SK-MEL-5 (cell line): ENCODE results near the gene LYPLAL1. TPM values are rescaled to one million over a fixed set of nuclear protein-coding genes. Genes with fewer than 3 reads are reported as not detected.

Source experiments
- DNase-seq: peaks from one replicate; pipeline ENCODE4 v3.0.0-alpha.2; 2016; ENCODE audit warnings: low read depth, low spot score
- in situ Hi-C: cut with HindIII; loops from 2 replicates; pipeline ENCODE4 v1.10.0; 2016; ENCODE audit warnings: low sequenced_read_pairs, high pct_unique_total_duplicates, low pct_unique_long_range_greater_than_20kb
- total RNA-seq: library from RNA; depleted of rRNA; stranded (reverse); fragments of >200 nt; shearing (Covaris generic); gene quantifications from 2 replicates; pipeline ENCODE4 v1.2.3, GENCODE V29; 2014

The LYPLAL1 gene
- total RNA-seq, 1 experiment from 2014 or later = 49.6 TPM

GRCh38 chr1:219155135-219155534 lies 18.5 kb upstream of the LYPLAL1 start:
- in situ Hi-C loops = no loop called here
- DNase-seq = no peak

- DNase-seq = no peak
- in situ Hi-C loops = no loop called here
Observed at GRCh38 chr1:219159946-219160645, 13.6 kb upstream of the LYPLAL1 start.

GRCh38 chr1:219160967-219161366 lies 12.7 kb upstream of the LYPLAL1 start:
- no peak for DNase-seq
- in situ Hi-C loops = no loop called here

GRCh38 chr1:219161371-219161770 lies 12.3 kb upstream of the LYPLAL1 start:
- DNase-seq = no peak
- in situ Hi-C loops = no loop called here

GRCh38 chr1:219163401-219163954 lies 10.2 kb upstream of the LYPLAL1 start:
- in situ Hi-C loops = no loop called here
- DNase-seq = no peak

GRCh38 chr1:219171192-219171935 lies 2.3 kb upstream of the LYPLAL1 start:
- in situ Hi-C loops = no loop called here
- no peak for DNase-seq

GRCh38 chr1:219172821-219173220 lies 857 bp upstream of the LYPLAL1 start:
- in situ Hi-C loops = no loop called here

GRCh38 chr1:219173434-219173757 lies 282 bp upstream of the LYPLAL1 start:
- no peak for DNase-seq
- in situ Hi-C loops = no loop called here

More at GRCh38 chr1:219172821-219173220, 857 bp upstream of the LYPLAL1 start:
- DNase-seq = no peak

GRCh38 chr1:219174460-219175211 lies 958 bp downstream of the LYPLAL1 start:
- in situ Hi-C loops = no loop called here
- DNase-seq = peak; percentile 41

GRCh38 chr1:219175212-219175564 lies 1.5 kb downstream of the LYPLAL1 start:
- DNase-seq = no peak
- in situ Hi-C loops = no loop called here

- in situ Hi-C loops = no loop called here
- no peak for DNase-seq
Observed at GRCh38 chr1:219176168-219176567, 2.5 kb downstream of the LYPLAL1 start.

- in situ Hi-C loops = no loop called here
- DNase-seq = no peak
Observed at GRCh38 chr1:219177363-219177762, 3.7 kb downstream of the LYPLAL1 start.

GRCh38 chr1:219177940-219178339 lies 4.3 kb downstream of the LYPLAL1 start:
- no peak for DNase-seq
- in situ Hi-C loops = no loop called here

- no peak for DNase-seq
- in situ Hi-C loops = no loop called here
Observed at GRCh38 chr1:219179293-219179692, 5.6 kb downstream of the LYPLAL1 start.

- in situ Hi-C loops = no loop called here
Observed at GRCh38 chr1:219184337-219184736, 10.7 kb downstream of the LYPLAL1 start.

GRCh38 chr1:219185486-219186117 lies 11.9 kb downstream of the LYPLAL1 start:
- DNase-seq = no peak
- in situ Hi-C loops = no loop called here

More at GRCh38 chr1:219184337-219184736, 10.7 kb downstream of the LYPLAL1 start:
- DNase-seq = no peak

GRCh38 chr1:219188331-219188803 lies 14.7 kb downstream of the LYPLAL1 start:
- in situ Hi-C loops = no loop called here
- DNase-seq = no peak
